Esophagus squamous epithelium (tissue), 4 donors: ENCODE data around the gene RPL28.

ENCODE experiments used
- POLR2A ChIP-seq, 4 donors: fragments of 450-650 bp; IDR thresholded peaks; one replicate each; pipeline ENCODE4 v1.6.1; 2017; ENCODE audit warnings: antibody characterized with exemption in 4 of 4, mild to moderate bottlenecking in 4 of 4, moderate library complexity in 3 of 4
- TF ChIP-seq, protein P1 (sequence below), 6 experiments: fragments of 450-650 bp in 4 of 6; fragments of 200-600 bp in 2 of 6; sonication (generic) in 2 of 6; IDR thresholded peaks; one replicate each; pipeline ENCODE4 v1.5.1; 2016 to 2019; ENCODE audit warnings: antibody characterized with exemption in 6 of 6, mild to moderate bottlenecking in 4 of 6, moderate library complexity in 4 of 6

GRCh38 chr19:55391191-55391670 lies 5.5 kb downstream of the RPL28 start:
- TF ChIP-seq POLR2A (IDR thresholded peaks at IDR 0.05), result no peak
- TF ChIP-seq, protein P1, sequence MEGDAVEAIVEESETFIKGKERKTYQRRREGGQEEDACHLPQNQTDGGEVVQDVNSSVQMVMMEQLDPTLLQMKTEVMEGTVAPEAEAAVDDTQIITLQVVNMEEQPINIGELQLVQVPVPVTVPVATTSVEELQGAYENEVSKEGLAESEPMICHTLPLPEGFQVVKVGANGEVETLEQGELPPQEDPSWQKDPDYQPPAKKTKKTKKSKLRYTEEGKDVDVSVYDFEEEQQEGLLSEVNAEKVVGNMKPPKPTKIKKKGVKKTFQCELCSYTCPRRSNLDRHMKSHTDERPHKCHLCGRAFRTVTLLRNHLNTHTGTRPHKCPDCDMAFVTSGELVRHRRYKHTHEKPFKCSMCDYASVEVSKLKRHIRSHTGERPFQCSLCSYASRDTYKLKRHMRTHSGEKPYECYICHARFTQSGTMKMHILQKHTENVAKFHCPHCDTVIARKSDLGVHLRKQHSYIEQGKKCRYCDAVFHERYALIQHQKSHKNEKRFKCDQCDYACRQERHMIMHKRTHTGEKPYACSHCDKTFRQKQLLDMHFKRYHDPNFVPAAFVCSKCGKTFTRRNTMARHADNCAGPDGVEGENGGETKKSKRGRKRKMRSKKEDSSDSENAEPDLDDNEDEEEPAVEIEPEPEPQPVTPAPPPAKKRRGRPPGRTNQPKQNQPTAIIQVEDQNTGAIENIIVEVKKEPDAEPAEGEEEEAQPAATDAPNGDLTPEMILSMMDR (IDR thresholded peaks at IDR 0.05), result no peak
